Measurements from ENCODE around the gene MYRIP.

GRCh38 chr3:39903253-39903652 lies 93.8 kb downstream of the MYRIP start:
- no peak for TF ChIP-seq CTCF (conservative IDR thresholded peaks at IDR 0.05; ENCODE audit: low read depth in 2 of 2)
- TF ChIP-seq EZH2 (IDR thresholded peaks at IDR 0.05; ENCODE audit: low read depth, unreplicated experiment), result no peak
- no peak for TF ChIP-seq POLR2AphosphoS5 (IDR thresholded peaks at IDR 0.05; ENCODE audit: low read depth)
- TF ChIP-seq REST (IDR thresholded peaks at IDR 0.05; ENCODE audit: unreplicated experiment), result no peak
- TF ChIP-seq ZNF462 (CRISPR knock-in tag; IDR thresholded peaks at IDR 0.05), result no peak
- TF ChIP-seq CREB1 (CRISPR knock-in tag; IDR thresholded peaks at IDR 0.05; ENCODE audit: low read depth), result no peak
- TF ChIP-seq EZH2phosphoT487 (IDR thresholded peaks at IDR 0.05; ENCODE audit: unreplicated experiment), result no peak
- TF ChIP-seq ETS1 (IDR thresholded peaks at IDR 0.05), result no peak
- no peak for TF ChIP-seq JUNB (IDR thresholded peaks at IDR 0.05; ENCODE audit: unreplicated experiment)
